GM21515 (cell line): Measurements from ENCODE around the gene HDAC3.
A peak's percentile ranks its signal among the peaks of the same experiment; 100 is the strongest.

Experiments used
- ATAC-seq: cut with Tn5 transposase; IDR thresholded peaks from one replicate; pipeline ENCODE4 v1.9.1; 2021; ENCODE audit not compliant: unreplicated experiment

The HDAC3 gene

DNA sequence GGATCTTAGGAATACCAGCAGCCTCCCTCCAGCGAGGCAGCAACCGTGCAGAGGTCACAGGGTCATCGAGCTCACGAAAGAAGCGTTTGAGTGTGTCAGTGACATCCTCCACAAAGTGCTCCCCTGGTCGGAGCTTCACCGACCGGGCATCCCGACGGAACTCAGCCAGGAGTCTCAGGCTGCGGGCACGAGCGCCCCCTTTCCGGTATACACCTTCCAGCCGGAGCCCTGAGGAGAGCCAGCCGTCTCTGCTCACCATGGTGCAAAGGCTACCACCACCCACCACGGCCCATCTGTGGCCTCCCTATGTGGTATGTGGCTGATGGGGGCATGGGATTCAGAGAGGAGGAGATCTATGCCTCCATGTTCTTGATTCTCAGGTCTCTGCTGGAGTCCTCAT is 25.4 kb upstream of the HDAC3 start:
- ATAC-seq, result no peak

- ATAC-seq, result no peak
Measured at GRCh38 chr5:141657937-141658545, 21.4 kb upstream of the HDAC3 start.

DNA sequence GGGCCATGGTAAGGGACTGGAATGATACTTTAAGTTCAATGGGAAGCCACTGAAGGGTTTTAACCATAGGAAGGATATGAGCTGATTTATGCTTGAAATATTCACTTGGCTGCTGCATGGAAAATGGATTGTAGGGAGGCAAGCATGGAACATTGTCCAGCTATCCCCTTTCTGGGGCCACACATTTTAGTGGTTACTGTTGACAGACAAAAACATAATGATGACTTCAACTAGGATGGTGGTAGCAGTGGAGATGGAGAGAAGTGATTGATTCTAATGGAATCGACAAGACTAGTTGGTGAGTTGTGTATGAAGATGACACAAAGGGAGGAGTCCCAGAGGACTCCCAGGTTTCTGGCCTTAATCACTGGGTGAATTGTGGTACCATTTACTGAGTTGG is 20.8 kb upstream of the HDAC3 start:
- ATAC-seq, result no peak

GRCh38 chr5:141656396-141656795 is 19.7 kb upstream of the HDAC3 start:
- ATAC-seq, result no peak

DNA sequence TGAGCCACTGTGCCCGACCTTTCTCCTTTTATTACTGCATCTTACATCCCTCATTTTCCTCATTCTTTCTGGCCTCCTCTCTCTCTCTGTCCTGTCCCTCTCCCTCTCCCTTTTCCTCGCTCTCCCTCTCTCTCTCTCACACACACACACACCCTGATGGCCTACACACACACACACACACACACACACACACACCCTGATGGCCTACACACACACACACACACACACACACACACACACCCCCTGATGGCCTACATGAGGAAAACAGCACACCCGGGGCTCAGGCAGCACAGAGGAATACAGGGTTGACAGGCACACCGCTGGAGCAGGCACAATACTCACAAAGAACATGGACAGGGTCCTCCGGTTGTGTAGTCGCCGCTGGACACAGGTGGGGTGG is 18.4 kb upstream of the HDAC3 start:
- ATAC-seq, result no peak

GRCh38 chr5:141654298-141654697 is 17.6 kb upstream of the HDAC3 start:
- ATAC-seq, result no peak

GRCh38 chr5:141651728-141652105 is 15.1 kb upstream of the HDAC3 start:
- no peak for ATAC-seq

DNA sequence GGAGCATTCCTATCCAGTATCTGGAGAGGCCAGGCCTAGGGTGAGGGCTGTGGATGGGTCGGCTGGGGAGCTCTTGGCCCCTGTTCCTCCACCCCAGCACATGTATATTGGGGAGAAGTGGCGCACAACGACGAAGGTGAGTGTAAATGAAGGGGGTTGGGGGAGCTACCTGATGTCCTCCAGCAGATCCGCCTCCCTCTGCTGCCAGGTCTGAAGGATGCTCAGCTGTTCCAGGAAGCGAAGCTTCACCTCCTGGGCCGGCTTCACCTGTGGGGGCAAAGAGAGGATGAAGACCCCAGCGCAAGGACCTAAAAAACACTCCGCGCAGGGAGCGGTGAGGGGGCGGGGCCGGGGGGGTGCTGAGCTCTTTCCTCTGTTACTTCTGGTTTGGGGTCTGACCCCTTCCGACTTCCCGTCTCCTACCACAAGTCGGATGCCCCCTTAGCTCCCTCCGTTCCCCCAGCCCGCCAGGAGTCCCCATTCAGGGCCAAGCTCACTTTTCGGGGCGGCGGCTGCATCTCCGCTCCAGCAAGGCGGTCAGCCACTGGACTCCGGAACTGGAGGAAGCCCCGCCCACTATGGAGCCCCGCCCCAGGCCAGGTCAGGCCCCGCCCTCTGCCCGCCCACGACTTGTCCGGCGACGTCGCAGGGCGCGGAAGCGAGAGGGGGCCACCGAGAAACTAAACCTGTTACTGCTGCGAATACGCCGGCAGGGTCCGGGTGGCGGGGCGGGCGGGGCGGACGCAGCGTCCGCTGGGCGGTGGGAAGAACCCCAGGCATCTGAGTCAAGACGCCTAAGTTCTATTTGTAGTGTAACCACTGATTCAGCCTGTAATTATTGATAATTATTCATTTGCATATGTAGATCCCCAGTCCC is 14.4 kb upstream of the HDAC3 start, which contains the start of gene FCHSD1:
FCHSD1 (minus strand) TSS at position 568 of the 877 bp plus-strand sequence; CDS start at position 518, 50 bp downstream.
- peak; percentile 88 for ATAC-seq

DNA sequence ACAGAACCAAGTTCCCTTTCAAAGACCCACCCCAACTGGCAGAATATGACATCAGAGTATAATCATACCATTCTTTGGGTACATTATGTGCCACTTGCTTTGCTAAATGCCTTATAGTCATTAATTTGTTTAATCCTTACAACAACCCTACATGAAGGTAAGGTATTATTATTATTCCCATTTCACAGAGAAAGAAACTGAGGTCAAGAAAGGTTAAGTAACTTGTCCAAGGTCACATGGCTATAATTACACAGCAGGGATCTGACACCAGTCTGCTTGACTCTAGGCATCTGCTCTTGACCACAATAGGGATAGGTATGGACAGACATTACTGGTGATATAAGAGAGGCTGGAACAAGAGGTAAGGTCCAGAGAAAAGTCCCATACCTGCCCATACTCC is 13.3 kb upstream of the HDAC3 start:
- no peak for ATAC-seq

DNA sequence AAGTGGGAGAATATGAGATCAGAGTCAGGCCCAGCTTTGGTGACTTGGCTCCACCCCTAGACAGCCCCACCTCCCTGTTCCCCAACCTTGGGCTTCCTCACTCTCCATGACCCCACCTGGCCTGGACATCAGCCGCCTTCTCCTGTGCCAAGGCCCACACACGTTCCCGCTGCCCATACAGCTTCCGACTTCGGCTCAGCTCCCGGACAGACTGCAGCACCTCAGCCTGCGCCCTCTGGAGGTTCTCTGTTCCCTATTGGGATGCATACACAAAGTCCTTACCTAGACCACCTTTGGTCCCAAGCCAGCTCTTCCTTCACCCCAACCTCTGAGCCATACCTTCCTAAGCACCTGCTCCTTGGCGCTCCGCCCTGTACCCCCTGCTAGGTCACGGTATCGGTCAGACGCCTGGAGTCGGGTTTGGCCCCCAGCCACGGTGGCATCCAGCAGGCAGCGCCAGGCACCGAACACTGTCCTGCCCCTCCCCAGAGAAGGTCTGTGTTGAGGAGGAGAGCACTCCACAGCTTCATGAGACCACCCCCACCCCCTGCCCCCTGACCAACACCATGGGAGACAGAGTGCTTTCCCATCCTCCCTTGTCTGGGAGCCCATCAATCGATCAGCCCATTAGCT is 12.5 kb upstream of the HDAC3 start:
- ATAC-seq, result no peak

DNA sequence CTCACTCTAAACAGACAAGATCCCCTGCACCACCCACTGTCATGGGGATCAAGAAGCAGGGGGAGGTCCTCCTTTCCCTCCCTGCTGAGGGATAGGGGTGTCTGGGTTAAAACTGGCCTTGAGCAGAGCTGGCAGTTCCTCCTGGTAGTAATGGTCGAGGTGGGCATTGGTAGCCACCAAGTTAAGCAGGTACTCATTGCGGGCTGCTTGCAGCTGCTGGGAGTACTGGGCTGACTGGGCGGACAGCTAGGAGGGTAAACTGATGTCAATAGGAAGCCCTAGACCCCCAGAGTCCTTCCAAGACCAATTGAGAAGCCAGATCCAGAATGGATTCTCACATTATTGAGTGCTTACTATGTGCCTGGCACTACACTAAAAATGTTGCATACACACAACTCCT is 11.2 kb upstream of the HDAC3 start:
- no peak for ATAC-seq

- ATAC-seq, result no peak
Measured at GRCh38 chr5:141647242-141647641, 10.6 kb upstream of the HDAC3 start.

- no peak for ATAC-seq
Measured at GRCh38 chr5:141646026-141646425, 9.4 kb upstream of the HDAC3 start.

GRCh38 chr5:141641634-141642267 is 5.1 kb upstream of the HDAC3 start:
- ATAC-seq, result no peak

DNA sequence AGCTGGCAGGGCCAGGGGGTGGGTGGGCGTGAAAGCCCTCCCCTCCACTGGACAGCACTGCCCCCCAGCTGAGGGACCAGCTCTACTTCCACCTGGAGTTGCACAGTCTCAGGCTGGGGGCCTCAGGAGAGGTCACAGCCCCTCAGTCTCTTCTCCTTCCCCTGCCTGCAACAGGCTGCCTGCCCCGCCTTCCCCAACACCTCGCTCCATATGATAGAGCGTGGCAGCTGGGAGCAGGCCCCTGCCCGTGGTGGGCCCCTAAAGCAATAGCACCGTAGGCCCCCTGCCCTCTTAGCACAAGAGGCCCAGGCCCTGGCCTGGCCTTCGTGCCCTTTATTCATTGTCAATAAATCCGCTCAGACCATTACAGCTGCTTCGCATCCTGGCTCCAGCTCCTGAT is 4.0 kb upstream of the HDAC3 start:
- ATAC-seq, result no peak

- ATAC-seq, result no peak
Measured at GRCh38 chr5:141640051-141640415, 3.4 kb upstream of the HDAC3 start.

DNA sequence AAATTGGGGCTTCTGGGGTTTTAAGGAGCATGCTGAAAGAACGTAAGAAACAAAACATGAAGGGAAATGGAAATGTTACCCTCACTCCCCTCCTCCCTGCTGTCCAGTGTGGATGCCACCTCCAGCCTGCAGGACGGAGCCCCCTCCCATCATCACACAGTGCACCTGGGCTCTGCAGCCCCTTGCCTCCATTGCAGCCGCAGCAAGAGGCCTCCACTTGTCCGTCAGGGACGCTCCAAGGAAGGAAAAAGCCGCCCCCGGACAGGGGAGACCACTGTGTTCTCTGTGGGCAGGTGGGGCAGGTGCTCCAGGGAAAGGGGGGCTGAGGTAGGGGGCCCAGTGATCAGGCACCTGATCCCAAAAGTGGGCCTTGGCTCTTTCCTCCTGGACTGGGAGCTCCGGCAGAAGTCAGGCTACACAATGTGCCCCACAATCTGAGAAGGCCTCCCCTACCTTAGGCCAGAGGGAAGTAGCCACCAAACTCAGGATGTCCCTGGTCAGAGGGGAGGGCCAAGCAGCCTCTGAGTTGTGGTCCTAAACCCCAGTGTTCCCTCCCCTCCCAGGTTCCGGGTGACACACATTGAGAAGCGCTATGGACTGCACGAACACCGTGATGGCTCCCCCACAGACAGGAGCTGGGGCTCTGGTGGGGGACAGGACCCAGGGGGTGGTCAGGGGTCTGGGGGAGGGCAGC is 2.9 kb upstream of the HDAC3 start:
- ATAC-seq, result no peak

- ATAC-seq, result no peak
Measured at GRCh38 chr5:141638771-141639170, 2.1 kb upstream of the HDAC3 start.

DNA sequence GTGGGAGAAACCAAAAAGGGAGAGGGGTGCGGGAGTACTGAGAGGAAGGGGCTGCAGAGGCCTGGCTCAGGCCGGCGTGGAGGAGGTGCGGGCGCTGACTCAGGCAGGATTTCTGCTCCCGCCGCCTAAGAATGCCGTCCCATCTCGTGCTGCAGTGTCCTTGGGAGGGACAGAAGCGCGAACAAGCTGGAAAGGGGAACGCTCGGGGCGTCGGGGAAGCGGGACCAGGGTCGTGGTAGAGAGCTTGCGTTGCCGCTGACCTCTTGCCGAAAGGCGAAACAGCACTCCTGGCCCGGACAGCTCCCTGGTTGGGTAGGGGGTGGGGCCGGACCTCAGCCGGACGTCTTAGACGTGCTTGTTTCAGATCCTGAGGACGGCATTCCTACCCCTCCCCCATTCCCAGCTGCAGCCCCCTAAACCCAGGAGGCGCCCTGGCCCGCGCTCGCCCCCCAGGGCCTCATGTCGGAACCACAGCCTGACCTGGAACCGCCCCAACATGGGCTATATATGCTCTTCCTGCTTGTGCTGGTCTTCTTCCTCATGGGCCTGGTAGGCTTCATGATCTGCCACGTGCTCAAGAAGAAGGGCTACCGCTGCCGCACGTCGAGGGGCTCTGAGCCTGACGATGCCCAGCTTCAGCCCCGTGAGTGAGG is 1.2 kb upstream of the HDAC3 start:
- peak; percentile 32 for ATAC-seq

DNA sequence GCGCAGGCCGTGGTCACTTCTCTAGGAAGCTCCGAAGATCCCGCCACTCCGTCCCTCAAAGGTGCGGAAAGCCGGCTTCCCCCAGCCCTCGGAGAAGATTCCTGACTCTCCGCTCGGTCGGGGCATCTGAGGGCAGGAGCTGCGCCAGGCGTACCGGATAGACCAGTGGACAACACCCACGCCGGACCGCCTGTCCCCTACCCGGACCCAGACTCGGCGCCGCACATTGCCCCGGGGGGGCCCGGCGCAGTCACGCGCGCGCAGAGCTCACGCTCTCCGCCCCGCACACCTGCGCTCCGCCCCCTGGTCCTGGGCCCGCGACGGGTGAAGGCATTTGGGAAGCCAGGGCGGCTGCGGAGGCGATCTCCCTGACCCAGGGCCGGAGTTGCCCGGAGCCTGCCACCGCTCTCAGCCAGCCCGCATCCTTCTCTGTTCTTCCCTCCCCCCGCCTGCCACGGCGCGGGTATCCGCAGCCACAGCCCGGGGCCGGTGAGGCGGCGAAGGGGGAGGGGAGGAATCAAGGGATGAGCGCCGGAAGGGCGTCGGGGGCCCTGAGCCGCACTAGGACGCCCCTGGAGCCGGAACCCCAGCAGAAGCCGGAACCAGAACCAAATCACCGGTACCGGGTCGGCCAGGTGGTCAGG is 596 bp upstream of the HDAC3 start:
- ATAC-seq, result peak; percentile 25
